PFSK-1 (cell line): ENCODE data around the gene DTX1.

ENCODE experiments used
- FOXP2 ChIP-seq: optimal IDR thresholded peaks from 2 replicates; pipeline ENCODE3; 2011; ENCODE audit warnings: borderline replicate concordance, control low read depth, inconsistent platforms; ENCODE audit not compliant: insufficient read depth; ENCODE audit errors: extremely low read length, extremely low read depth
- POLR2AphosphoS5 ChIP-seq: IDR thresholded peaks from 2 replicates; pipeline ENCODE4 v1.6.1; 2012; ENCODE audit warnings: low read depth, mild to moderate bottlenecking, control low read depth, low read length, moderate library complexity
- SIN3A ChIP-seq: IDR thresholded peaks from 2 replicates; pipeline ENCODE4 v1.6.1; 2012; ENCODE audit warnings: mild to moderate bottlenecking, low read length, moderate library complexity, borderline replicate concordance; ENCODE audit not compliant: insufficient read depth
- TAF1 ChIP-seq: IDR thresholded peaks from 2 replicates; pipeline ENCODE4 v1.6.1; 2012; ENCODE audit warnings: low read length, control low read depth, borderline replicate concordance; ENCODE audit not compliant: insufficient read depth
- TF ChIP-seq, protein P1 (sequence below), 2 experiments: IDR thresholded peaks; 2 replicates each; pipeline versions ENCODE4 v1.6.1 to v1.8.0; 2011 to 2012; ENCODE audit warnings: low read depth in 2 of 2, low read length in 2 of 2, control low read depth in 1 of 2, inconsistent platforms in 1 of 2, mild to moderate bottlenecking in 1 of 2, moderate library complexity in 1 of 2; ENCODE audit not compliant: insufficient read depth in 1 of 2

DTX1 gene

DNA sequence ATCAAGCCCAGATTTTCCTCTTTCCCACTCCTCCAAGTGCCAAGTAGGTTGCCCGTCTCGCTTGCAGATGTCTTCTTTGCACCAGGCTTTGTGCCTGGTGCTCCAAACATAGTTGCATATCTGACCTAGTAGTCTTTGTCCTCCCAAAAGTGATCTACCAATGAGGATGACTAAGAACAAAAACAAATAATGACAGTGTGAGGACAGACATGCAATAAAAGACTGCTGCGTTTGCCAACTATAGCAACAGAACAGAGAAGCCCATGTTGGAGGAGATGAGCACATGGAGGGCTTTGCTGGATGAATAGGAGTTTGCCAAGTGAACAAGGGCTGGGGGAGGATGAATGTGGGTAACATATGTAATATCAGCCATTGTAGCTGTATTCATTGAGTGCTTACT, 15.6 kb downstream of the DTX1 start:
- TF ChIP-seq, protein P1, sequence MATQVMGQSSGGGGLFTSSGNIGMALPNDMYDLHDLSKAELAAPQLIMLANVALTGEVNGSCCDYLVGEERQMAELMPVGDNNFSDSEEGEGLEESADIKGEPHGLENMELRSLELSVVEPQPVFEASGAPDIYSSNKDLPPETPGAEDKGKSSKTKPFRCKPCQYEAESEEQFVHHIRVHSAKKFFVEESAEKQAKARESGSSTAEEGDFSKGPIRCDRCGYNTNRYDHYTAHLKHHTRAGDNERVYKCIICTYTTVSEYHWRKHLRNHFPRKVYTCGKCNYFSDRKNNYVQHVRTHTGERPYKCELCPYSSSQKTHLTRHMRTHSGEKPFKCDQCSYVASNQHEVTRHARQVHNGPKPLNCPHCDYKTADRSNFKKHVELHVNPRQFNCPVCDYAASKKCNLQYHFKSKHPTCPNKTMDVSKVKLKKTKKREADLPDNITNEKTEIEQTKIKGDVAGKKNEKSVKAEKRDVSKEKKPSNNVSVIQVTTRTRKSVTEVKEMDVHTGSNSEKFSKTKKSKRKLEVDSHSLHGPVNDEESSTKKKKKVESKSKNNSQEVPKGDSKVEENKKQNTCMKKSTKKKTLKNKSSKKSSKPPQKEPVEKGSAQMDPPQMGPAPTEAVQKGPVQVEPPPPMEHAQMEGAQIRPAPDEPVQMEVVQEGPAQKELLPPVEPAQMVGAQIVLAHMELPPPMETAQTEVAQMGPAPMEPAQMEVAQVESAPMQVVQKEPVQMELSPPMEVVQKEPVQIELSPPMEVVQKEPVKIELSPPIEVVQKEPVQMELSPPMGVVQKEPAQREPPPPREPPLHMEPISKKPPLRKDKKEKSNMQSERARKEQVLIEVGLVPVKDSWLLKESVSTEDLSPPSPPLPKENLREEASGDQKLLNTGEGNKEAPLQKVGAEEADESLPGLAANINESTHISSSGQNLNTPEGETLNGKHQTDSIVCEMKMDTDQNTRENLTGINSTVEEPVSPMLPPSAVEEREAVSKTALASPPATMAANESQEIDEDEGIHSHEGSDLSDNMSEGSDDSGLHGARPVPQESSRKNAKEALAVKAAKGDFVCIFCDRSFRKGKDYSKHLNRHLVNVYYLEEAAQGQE (IDR thresholded peaks at IDR 0.05; ENCODE audit: insufficient read depth in 1 of 2, low read depth in 2 of 2, low read length in 2 of 2): no peak
- TF ChIP-seq TAF1: no peak
- no peak for TF ChIP-seq SIN3A
- no peak for TF ChIP-seq POLR2AphosphoS5
- no peak for TF ChIP-seq FOXP2

DNA sequence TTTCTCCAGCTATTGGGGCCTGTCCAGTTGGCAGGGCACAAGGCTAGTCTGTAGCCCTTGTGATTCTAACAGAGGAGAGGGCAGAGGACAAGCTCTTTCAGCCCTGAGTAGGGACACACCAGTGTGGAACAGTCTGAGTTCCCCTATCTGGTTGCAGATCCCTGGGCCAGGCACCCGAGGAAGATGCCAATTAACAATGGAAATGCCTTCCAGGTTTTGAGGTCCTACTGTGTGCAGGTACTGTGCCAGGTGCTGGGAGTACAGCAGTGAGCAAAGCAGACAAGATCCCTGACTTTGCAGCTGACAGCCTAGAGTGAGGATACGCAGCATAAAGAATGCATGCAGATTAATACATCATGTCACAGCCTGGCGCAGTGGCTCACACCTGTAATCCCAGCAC, 17.1 kb downstream of the DTX1 start:
- TF ChIP-seq, protein P1 (IDR thresholded peaks at IDR 0.05; ENCODE audit: insufficient read depth in 1 of 2, low read depth in 2 of 2, low read length in 2 of 2): no peak
- no peak for TF ChIP-seq POLR2AphosphoS5
- no peak for TF ChIP-seq TAF1
- TF ChIP-seq FOXP2: no peak

DNA sequence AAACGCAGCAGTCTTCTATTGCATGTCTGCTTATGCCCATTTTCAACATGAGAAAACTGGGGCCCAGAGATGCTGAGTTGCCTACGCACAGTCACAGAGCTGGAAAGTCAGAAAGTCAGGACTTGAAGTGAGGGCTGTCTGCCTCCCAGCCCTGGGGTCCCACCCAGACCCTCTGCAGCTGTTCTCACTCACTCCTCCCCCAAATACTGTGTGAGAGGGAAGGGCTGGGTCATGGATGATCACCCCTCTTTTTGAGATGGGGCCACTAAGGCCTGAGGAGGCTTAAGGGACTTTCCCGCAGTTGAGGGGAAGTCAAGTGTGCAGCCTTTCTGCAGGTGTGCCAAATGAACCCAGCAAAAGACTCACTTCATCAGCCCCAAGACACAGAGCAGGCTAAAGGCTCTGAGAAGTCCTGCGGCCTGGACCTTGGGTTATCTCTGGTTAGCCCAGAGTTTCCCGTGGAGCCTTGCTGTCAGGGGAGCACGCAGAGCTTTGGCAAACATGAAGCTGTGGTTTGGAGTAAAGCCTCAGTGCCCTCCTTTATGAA, 18.7 kb downstream of the DTX1 start:
- no peak for TF ChIP-seq FOXP2
- TF ChIP-seq, protein P1 (IDR thresholded peaks at IDR 0.05; ENCODE audit: insufficient read depth in 1 of 2, low read depth in 2 of 2, low read length in 2 of 2): no peak
- TF ChIP-seq TAF1: no peak
- no peak for TF ChIP-seq SIN3A
- TF ChIP-seq POLR2AphosphoS5: no peak

DNA sequence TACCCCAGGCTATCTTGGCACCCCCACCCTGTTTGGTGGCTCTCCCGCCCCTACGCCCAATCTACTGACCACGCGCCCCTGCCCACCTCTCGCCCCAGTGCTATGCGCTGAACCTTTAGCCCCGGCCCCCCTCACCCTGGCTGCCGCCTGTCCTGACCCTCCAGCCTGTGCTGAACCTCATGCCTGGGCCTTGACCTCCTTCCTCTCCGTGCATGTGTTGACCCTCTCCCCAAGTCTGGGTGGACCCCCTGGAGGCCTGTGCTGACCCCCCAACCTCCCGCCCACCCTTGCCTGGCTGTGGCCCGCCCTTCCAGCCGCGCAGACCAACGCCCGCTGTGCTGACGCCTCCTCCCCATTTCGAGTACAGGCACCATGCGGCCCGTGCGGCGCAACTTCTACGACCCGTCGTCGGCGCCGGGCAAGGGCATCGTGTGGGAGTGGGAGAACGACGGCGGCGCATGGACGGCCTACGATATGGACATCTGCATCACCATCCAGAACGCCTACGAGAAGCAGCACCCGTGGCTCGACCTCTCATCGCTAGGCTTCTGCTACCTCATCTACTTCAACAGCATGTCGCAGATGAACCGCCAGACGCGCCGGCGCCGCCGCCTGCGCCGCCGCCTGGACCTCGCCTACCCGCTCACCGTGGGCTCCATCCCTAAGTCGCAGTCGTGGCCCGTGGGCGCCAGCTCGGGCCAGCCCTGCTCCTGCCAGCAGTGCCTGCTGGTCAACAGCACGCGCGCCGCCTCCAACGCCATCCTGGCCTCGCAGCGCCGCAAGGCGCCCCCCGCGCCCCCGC, 20.7 kb downstream of the DTX1 start:
- TF ChIP-seq TAF1 (no peak), FOXP2 (no peak), SIN3A (no peak), POLR2AphosphoS5 (no peak)
- TF ChIP-seq, protein P1 (IDR thresholded peaks at IDR 0.05; ENCODE audit: insufficient read depth in 1 of 2, low read depth in 2 of 2, low read length in 2 of 2): no peak

DNA sequence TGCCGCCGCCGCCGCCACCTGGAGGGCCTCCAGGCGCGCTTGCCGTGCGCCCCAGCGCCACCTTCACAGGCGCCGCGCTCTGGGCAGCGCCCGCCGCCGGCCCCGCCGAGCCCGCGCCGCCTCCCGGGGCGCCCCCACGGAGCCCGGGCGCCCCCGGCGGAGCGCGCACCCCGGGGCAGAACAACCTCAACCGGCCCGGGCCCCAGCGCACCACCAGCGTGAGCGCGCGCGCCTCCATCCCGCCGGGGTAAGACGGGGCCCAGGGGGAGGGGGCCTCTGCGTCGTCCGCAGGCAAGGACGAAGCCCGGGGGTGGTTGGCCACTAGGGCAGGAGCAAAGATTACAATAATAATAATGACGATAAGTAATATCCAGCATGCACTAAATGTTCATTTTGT, 21.3 kb downstream of the DTX1 start:
- TF ChIP-seq FOXP2 (no peak), POLR2AphosphoS5 (no peak)
- TF ChIP-seq, protein P1 (IDR thresholded peaks at IDR 0.05; ENCODE audit: insufficient read depth in 1 of 2, low read depth in 2 of 2, low read length in 2 of 2): no peak
